Measurements from ENCODE around the gene PLOD3. TPM values are rescaled to one million over a fixed set of nuclear protein-coding genes. Genes with fewer than 3 reads are reported as not detected.

Gene PLOD3
- total RNA-seq, 1 experiment from 2014 or later, result 108 TPM

DNA sequence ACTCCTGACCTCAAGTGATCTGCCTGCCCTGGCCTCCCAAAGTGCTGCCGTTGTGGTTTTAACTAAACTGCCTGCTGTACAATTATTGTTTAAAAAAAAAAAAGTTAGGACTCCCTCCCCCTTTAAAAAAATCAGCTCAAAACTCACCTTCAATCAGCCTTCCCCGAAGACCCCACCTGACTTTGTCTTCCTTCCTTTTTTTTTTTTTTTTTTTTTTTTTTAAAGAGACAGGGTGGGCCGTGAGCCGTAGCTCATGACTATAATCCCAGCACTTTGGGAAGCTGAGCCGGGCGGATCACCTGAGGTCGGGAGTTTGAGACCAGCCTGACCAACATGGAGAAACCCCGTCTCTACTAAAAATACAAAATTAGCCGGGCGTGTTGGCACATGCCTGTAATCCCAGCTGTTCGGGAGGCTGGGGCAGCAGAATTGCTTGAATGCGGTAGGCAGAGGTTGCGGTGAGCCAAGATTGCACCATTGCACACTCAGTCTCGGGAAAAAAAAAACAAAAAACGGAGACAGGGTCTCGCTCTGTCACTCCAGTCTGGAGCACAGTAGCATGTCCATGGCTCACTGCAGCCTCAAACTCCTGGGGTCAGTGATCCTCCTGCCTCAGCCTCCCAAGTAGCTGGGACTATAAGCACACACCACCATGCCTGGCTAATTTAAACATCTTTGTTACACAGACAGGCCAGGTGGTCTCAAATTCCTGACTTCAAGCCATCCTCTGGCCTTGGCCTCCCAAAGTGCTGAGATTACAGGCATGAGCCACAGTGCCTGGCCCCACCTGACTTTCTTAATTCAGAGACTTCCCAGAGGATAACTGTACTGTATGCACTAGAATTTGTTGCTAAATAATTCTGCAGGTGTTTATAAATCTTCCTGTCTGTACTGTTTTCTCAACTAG lies 24.3 kb upstream of the PLOD3 start:
- Mint-ChIP-seq H3K27me3 (ENCODE audit: unreplicated experiment) (no peaks in the 10 kb centered on the region), H3K4me3 (ENCODE audit: low read depth, unreplicated experiment) (no peak overlapping the region), H3K4me1 (ENCODE audit: low read depth, unreplicated experiment) (no peaks in the 10 kb centered on the region), H3K9me3 (ENCODE audit: low read depth, unreplicated experiment) (no peaks in the 10 kb centered on the region), H3K27ac (ENCODE audit: unreplicated experiment) (no peak overlapping the region), H3K36me3 (ENCODE audit: insufficient read depth, unreplicated experiment) (peaks cover 13% of the 10 kb centered on the region)
- DNase-seq, result no peak
- CTCF ChIA-PET, result interaction anchor here (0.7 kb wide), 1 partner anchor 1152 kb away, joined by 5 read pairs; no protein-coding TSS in a partner anchor
- TF ChIP-seq, protein P1, sequence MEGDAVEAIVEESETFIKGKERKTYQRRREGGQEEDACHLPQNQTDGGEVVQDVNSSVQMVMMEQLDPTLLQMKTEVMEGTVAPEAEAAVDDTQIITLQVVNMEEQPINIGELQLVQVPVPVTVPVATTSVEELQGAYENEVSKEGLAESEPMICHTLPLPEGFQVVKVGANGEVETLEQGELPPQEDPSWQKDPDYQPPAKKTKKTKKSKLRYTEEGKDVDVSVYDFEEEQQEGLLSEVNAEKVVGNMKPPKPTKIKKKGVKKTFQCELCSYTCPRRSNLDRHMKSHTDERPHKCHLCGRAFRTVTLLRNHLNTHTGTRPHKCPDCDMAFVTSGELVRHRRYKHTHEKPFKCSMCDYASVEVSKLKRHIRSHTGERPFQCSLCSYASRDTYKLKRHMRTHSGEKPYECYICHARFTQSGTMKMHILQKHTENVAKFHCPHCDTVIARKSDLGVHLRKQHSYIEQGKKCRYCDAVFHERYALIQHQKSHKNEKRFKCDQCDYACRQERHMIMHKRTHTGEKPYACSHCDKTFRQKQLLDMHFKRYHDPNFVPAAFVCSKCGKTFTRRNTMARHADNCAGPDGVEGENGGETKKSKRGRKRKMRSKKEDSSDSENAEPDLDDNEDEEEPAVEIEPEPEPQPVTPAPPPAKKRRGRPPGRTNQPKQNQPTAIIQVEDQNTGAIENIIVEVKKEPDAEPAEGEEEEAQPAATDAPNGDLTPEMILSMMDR (IDR thresholded peaks at IDR 0.05; ENCODE audit: unreplicated experiment), result no peak
- intact Hi-C loops (cut with micrococcal nuclease; ENCODE audit: unreplicated experiment), result no loop called here
- no TSS peak for BruUV-seq (replicated peaks)

GRCh38 chr7:101241015-101241363 lies 23.6 kb upstream of the PLOD3 start:
- H3K4me1 Mint-ChIP-seq (ENCODE audit: low read depth, unreplicated experiment), result no peaks in the 10 kb centered on the region
- H3K27ac Mint-ChIP-seq (ENCODE audit: unreplicated experiment), result no peak overlapping the region
- DNase-seq, result no peak
- TF ChIP-seq, protein P1 (IDR thresholded peaks at IDR 0.05; ENCODE audit: unreplicated experiment), result no peak
- CTCF ChIA-PET, result interaction anchor here (0.7 kb wide), 1 partner anchor 1153 kb away, joined by 5 read pairs; no protein-coding TSS in a partner anchor
- H3K9me3 Mint-ChIP-seq (ENCODE audit: low read depth, unreplicated experiment), result no peaks in the 10 kb centered on the region
- H3K36me3 Mint-ChIP-seq (ENCODE audit: insufficient read depth, unreplicated experiment), result peaks cover 13% of the 10 kb centered on the region
- intact Hi-C loops (cut with micrococcal nuclease; ENCODE audit: unreplicated experiment), result no loop called here
- no TSS peak for BruUV-seq (replicated peaks)
- H3K4me3 Mint-ChIP-seq (ENCODE audit: low read depth, unreplicated experiment), result no peak overlapping the region
- no peaks in the 10 kb centered on the region for H3K27me3 Mint-ChIP-seq (ENCODE audit: unreplicated experiment)

DNA sequence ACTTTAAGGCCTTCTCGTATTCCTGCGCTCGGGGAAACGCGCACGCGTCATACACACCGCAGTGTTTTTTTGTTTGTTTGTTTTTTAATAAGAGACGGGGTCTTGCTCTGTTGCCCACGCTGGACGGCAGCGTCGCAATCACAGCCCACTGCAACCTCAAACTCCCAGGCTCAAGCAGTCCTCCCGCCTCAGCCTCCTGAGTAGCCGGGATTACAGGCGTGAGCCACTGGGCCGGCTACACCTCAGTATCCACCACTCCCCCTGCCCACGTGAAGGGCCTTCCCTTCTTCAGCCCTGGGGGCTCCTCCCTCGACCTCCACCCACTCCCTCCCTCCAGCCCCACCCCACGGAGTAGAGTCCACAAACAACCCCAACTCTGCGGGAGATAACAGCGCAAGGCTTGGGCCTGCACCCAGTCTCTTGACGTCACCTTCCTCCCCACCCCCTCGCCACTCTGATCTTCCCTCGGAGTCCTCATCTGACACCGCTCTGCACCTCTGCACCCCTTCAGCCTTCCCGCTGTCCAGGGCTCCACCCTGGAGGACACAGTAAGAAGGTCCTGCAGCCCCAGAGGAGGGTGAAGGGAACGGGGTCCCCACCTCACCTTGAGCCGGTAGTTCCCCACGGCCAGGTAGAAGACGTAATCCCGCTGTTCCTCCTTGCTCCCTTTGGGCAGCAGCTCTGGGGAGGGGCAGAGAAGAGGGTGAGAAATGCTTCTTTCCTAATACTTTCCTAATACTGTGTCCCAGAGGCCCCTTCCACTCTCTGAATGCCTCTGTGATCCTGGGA lies 23.0 kb upstream of the PLOD3 start:
- intact Hi-C loops (cut with micrococcal nuclease; ENCODE audit: unreplicated experiment), result no loop called here
- H3K9me3 Mint-ChIP-seq (ENCODE audit: low read depth, unreplicated experiment), result no peaks in the 10 kb centered on the region

GRCh38 chr7:101239951-101240220 lies 22.5 kb upstream of the PLOD3 start:
- Mint-ChIP-seq H3K27ac (ENCODE audit: unreplicated experiment) (no peak overlapping the region), H3K36me3 (ENCODE audit: insufficient read depth, unreplicated experiment) (peaks cover 8% of the 10 kb centered on the region), H3K4me3 (ENCODE audit: low read depth, unreplicated experiment) (no peak overlapping the region), H3K4me1 (ENCODE audit: low read depth, unreplicated experiment) (no peaks in the 10 kb centered on the region), H3K9me3 (ENCODE audit: low read depth, unreplicated experiment) (no peaks in the 10 kb centered on the region), H3K27me3 (ENCODE audit: unreplicated experiment) (no peaks in the 10 kb centered on the region)
- no TSS peak for BruUV-seq (replicated peaks)
- CTCF ChIA-PET, result no interaction called here
- intact Hi-C loops (cut with micrococcal nuclease; ENCODE audit: unreplicated experiment), result no loop called here
- TF ChIP-seq, protein P1 (IDR thresholded peaks at IDR 0.05; ENCODE audit: unreplicated experiment), result no peak
- DNase-seq, result no peak

More for the DNA sequence above, 23.0 kb upstream of the PLOD3 start:
- no TSS peak for BruUV-seq (replicated peaks)
- CTCF ChIA-PET, result no interaction called here
- Mint-ChIP-seq H3K27ac (ENCODE audit: unreplicated experiment) (no peak overlapping the region), H3K4me3 (ENCODE audit: low read depth, unreplicated experiment) (no peak overlapping the region), H3K27me3 (ENCODE audit: unreplicated experiment) (no peaks in the 10 kb centered on the region), H3K36me3 (ENCODE audit: insufficient read depth, unreplicated experiment) (peaks cover 13% of the 10 kb centered on the region), H3K4me1 (ENCODE audit: low read depth, unreplicated experiment) (no peaks in the 10 kb centered on the region)
- TF ChIP-seq, protein P1 (IDR thresholded peaks at IDR 0.05; ENCODE audit: unreplicated experiment), result no peak
- no peak for DNase-seq

Data from Calu3 (cell line).